Measurements from ENCODE around the gene HSD11B1L.
"Not testable (repeated sequence)": the region's sequence is repeated elsewhere in the genome, so short reads cannot be mapped to it uniquely, and the experiment has no call there.

The HSD11B1L gene

GRCh38 chr19:5700455-5701092, 19.7 kb downstream of the HSD11B1L start:
- DNase-seq (ENCODE audit: low read depth), result no peak

DNA sequence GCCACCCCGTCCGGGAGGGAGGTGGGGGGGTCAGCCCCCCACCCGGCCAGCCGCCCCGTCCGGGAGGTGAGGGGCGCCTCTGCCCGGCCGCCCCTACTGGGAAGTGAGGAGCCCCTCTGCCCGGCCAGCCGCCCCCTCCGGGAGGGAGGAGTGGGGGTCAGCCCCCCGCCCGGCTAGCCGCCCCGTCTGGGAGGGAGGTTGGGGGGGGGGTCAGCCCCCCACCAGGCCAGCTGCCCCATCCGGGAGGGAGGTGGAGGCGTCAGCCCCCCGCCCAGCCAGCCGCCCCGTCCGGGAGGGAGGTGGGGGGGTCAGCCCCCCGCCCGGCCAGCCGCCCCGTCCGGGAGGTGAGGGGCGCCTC, 21.2 kb downstream of the HSD11B1L start:
- DNase-seq (ENCODE audit: low read depth), result not testable (repeated sequence)

DNA sequence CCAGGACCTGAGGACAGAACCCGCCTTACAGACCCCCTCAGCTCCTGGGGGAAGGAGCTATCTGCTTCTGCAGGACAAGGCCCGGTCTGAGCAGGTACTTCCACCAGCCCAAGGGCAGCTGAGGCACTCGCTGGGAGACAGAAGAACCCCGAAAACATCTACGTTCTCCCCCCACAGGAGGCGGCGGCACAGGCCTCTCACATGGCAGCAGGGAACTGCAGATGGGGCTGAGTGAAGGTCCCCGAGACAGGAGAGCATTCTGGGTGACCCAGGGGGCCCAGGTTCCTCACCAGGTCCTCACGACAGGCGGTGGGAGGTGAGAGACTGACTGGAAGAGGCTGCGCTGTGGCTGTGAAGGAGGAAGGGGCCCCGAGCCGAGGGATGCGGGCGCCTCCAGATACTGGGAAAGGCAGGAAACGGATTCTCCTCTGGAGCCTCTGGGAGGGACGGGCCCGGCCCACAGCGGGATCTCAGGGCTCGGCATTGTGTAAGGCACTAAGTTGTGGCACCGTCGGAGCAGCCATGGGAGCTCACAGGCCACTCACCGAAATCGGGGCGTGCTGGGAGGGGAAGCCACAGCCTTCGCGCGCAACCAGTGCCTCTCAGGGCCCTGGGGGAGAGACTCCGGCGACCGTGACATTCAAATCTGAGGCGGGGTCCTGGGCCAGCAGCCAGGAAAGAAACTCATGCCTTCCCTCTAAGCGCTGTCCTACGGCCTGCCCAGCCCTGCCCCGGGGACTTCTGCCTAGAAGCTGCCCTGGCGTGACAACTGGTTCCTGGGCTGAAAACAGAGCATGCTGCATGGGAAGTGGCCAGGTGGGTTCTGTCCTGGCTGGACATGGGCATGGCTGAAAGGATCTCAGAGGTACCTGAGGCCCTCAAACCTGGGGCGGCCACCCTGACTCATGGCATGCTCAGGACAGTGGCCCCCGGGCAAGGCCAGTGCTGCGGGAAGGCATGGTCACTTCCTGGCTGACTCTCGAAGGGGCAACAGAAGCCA, 23.3 kb downstream of the HSD11B1L start:
- DNase-seq (ENCODE audit: low read depth), result no peak

DNA sequence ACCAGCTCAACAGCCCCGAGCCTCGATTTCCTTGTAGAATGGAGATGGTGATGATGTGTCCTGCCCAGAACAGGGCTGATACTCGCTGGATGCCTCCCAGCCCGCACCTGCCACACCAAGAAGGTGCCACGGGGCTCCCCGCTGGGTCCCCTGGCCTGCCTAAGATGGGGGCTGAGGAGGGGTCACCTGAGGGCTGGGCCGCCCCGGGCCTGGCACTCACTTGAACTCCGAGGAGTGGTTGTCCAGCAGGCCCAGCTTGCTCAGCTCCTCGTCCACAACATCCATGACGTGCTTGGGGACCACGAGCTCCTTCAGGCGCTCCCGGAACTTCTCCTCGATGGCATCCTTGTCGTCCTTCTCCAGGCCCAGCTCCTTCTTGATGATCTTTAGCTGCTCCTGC, 24.7 kb downstream of the HSD11B1L start:
- DNase-seq (ENCODE audit: low read depth), result no peak

DNA sequence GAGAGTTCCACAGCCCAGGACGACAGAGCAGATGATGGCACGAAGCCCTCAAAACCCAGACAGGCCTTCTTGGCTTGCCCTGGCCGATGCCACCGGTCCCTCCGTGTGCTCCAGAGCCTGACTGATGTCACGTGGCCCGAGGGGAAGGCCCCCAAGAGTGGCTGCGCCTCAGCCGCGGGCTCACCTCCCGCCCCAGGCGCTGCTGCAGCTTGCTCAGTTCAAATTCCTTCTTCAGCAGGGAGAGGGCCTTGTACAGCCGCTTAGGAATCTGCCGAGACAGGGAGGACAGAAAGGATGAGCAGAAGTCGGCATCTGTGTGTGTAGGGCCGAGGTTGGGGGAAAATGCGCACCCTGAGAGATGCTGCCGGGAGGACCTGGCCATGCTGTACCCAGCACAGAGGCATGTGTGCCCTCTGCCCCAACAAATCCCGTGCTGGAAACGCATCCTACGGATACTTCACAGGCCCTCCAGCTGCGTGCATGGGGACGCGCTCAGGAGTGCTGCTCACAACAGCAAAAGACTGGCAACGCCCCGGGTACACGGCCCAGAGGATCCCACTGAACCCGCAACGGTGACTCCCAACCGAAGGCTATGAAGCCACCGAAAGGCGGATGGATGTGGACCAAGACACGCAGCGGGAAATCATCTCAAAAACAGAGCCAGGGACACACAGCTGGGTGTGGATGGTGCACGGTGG, 26.2 kb downstream of the HSD11B1L start:
- DNase-seq (ENCODE audit: low read depth), result no peak

DNA sequence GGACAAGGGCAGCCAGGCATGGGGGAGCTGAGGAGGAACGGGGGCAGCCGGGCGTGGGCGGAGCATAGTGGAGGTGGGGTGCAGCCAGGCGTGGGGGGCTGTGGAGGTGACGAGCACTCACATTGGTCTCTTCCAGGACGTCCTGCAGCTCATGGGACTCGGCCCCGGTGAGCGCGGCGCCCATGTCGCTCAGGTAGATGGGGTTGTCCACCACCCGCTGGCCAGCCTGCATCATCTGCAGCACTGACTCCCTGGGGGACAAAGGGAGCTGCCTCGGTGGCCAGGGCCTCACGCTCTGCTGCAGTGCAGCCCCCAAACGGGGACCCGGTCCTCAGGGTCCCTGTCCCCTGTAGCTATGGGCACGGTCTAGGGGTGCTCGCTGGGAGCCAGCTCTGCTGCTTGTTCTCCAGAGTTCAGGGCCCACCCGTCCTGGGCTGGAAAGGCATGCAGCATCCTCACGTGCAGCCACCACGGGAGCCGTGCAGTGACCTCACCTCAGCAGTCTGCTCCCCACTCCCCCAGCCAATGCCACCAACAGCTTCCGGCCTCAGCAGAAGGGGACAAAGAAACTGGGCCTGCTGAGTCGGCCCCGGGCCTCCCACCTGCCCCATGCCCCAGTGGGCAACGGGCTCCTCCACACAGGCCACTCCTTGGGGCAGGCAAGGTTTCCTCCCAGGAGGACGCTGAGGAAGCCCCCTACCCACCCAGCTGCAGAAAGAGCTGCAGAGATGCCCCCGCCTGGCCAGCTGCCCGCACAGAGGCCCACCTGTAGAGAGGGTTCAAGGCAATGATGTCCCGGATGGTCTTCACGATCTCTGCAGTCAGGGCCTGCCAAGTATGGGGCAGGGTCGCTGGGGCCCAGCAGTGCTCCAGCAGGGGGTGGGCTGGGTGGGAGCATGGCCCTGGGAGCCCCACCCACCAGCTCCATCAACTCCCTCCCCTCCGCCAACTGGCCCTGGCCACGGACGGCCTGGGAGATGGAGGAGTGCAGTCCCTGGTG, 27.0 kb downstream of the HSD11B1L start:
- no peak for DNase-seq (ENCODE audit: low read depth)

GRCh38 chr19:5711025-5711424, 30.2 kb downstream of the HSD11B1L start:
- DNase-seq (ENCODE audit: low read depth), result no peak

GRCh38 chr19:5711713-5712161, 30.9 kb downstream of the HSD11B1L start:
- no peak for DNase-seq (ENCODE audit: low read depth)

DNA sequence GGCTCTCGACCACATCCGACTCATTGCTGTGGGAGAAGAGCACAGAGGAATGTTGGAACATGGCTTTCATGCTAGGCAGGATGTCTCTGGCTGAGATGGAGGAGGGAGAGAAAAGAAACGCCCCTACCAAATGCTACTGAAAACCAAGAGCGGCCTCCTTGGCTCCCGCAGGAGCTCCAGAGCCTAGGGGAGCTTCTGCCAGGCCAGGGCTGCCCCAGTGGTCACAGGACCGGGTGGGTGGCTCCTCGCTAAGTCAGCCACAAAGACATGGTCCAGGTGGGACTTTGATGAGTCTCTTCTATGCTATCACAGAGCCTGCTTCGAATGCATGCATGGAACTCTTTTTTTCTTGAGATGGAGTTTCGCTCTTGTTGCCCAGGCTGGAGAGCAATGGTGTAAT, 32.4 kb downstream of the HSD11B1L start:
- no peak for DNase-seq (ENCODE audit: low read depth)

DNA sequence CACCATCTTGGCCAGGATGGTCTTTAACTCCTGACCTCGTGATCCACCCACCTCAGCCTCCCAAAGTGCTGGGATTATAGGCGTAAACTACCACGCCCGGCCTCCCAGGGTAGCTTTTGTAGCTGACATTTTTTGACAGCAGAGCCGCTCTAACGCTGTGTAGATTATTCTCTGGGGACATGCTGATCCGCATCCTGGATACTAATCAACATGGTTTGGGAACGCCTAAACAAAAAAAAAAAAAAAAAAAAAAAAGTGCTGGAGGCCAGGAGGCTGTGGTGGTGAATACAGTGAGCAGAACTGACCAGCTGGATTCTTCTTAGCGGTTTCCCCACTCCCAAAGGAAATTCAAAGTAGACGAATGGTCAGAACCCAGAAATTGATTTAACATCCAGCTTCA, 34.0 kb downstream of the HSD11B1L start:
- no peak for DNase-seq (ENCODE audit: low read depth)

- DNase-seq (ENCODE audit: low read depth), result no peak
These were observed 36.5 kb downstream of the HSD11B1L start for GRCh38 chr19:5717215-5717935.

- peak; percentile 56 for DNase-seq (ENCODE audit: low read depth)
These were observed 37.3 kb downstream of the HSD11B1L start for GRCh38 chr19:5718037-5718578.

DNA sequence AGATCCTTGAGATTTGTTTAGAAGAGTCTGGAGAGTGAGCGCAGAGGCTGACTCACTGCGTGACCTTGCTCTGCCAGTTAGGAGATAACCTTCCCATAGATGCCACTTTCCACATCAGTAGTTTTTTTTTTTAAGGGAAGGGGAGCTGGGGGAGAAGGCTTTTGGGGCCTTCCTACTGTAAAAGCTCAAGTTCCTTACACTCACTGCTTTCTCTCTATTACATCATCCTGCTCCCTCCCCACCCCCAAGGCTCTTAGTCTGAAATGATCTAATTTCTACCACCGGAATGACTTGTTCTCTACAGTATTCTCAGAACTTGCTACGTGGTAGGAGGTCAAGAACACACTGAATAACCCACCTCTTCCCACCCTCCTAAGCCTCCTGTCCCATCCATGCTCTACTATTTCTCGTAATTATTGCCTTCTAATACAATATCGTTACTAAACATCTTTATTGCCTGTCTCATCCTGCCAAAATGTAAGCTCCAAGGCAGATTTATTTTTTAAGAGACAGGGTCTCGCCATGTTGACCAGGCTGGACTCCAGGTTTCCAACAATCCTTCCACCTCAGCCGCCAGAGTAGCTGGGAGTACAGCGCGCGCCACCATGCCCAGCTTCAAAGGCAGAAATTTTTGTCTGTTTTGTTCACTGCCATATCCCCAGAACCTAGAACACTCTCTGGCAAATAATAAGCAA, 37.9 kb downstream of the HSD11B1L start:
- peak; percentile 38 for DNase-seq (ENCODE audit: low read depth)

DNA sequence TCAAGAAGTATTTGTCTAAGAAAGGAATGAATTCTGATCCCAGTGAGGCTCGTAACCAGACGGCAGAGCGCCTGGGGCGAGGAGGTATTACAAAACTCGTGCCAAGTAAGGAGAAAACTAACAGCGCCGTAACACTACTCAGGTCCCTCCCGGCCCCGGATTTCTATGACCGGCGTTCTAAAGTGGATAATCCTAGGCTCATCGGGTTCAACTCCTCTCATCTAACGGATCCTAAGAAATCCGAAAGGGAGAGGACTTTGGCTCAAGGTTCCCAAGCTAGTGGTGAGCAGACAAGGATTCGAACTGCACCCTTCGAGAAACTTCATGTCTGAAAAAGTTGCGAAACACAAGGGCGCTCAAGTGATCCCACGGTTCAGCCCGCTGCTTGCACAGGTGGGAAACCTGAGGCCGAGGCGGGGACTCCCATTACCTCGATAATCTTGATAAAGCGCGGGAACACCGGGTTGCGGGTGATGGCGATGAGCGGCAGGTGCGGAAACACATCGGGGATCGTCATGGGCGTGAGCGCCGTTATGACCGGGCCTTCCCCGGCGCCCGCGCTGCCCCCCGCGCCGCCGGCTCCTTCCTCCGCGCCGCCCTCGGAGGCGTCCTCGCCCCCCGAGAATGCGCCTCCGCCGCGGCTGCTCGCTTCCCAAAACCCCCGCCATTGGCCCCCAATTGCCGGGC, 38.6 kb downstream of the HSD11B1L start:
- DNase-seq (ENCODE audit: low read depth), result peak; percentile 22

GRCh38 chr19:5719961-5720790, 39.3 kb downstream of the HSD11B1L start, which contains the start of the genes CATSPERD and LONP1:
Gene CATSPERD, plus strand, starts transcription at chr19:5720637. Its CDS starts 101 bp downstream, at chr19:5720738.
Gene LONP1, minus strand, starts transcription at chr19:5720146. Its CDS starts 14 bp downstream, at chr19:5720132.
- DNase-seq (ENCODE audit: low read depth), result peak; percentile 98

- DNase-seq (ENCODE audit: low read depth), result no peak
These were observed 46.7 kb downstream of the HSD11B1L start for GRCh38 chr19:5727453-5728050.

GRCh38 chr19:5733172-5733571, 52.3 kb downstream of the HSD11B1L start:
- not testable (repeated sequence) for DNase-seq (ENCODE audit: low read depth)

Data from activated T-helper 9 cell treated with anti-CD3 and anti-CD28 coated beads, Interleukin-2, amount 50 U/mL, for 16 hours (primary cell).